Fibroblast of mammary gland (primary cell): ENCODE results near the gene PDCD10.

Source experiments
- DNase-seq: peaks from one replicate; pipeline ENCODE4 v3.0.0-alpha.2; 2010; ENCODE audit warnings: low read depth
- H3K4me3 ChIP-seq: 2 replicates; pipeline ENCODE4 v1.5.1; 2011; ENCODE audit warnings: low read depth, mild to moderate bottlenecking, low read length, moderate library complexity; ENCODE audit not compliant: control insufficient read depth
- TF ChIP-seq, protein P1 (sequence below): conservative IDR thresholded peaks from 2 replicates; pipeline ENCODE4 v1.5.1; 2011; ENCODE audit warnings: low read depth, low read length, inconsistent platforms; ENCODE audit not compliant: control insufficient read depth, insufficient read depth

The PDCD10 gene

DNA sequence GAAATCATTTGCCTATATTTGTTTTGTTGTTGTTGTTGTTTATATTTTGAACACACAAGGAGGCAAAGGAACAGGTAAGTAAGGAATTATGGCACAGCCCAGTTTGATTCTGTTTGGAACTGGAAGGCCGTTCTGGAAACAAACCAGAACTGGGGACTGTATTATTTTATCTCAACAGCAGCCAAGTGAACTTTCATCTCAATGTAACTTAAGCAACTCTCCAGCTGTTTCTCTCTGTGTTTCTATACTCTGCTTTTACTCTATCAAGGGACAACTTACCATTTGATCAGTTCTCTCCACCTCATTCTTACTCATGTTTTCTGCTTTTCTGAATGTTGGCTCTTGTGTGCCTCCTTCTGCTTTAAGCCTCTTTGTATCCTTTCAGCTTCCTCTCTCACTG, 65.0 kb downstream of the PDCD10 start:
- no peak overlapping the region for H3K4me3 ChIP-seq
- TF ChIP-seq, protein P1, sequence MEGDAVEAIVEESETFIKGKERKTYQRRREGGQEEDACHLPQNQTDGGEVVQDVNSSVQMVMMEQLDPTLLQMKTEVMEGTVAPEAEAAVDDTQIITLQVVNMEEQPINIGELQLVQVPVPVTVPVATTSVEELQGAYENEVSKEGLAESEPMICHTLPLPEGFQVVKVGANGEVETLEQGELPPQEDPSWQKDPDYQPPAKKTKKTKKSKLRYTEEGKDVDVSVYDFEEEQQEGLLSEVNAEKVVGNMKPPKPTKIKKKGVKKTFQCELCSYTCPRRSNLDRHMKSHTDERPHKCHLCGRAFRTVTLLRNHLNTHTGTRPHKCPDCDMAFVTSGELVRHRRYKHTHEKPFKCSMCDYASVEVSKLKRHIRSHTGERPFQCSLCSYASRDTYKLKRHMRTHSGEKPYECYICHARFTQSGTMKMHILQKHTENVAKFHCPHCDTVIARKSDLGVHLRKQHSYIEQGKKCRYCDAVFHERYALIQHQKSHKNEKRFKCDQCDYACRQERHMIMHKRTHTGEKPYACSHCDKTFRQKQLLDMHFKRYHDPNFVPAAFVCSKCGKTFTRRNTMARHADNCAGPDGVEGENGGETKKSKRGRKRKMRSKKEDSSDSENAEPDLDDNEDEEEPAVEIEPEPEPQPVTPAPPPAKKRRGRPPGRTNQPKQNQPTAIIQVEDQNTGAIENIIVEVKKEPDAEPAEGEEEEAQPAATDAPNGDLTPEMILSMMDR = no peak
- no peak for DNase-seq

DNA sequence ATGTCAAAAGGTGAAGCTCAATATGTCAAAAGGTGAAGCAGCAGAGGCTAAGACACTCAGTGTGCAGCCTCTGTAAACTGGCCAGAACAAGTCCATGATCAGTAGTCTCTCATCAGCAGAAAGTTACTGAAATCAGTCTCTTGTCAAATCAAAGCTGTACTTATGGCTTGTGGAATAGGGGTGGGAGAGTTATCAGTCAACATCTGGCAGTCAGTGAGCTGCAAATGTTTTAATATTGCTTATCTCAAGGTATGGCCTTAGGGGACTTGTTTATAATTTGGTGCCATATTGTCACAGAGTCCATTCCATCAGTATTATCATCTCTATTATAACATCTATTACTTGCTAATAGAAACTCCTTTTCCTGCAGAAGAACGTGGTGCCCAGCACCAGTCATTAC, 66.0 kb downstream of the PDCD10 start:
- H3K4me3 ChIP-seq = no peak overlapping the region
- DNase-seq = no peak
- TF ChIP-seq, protein P1 = no peak

DNA sequence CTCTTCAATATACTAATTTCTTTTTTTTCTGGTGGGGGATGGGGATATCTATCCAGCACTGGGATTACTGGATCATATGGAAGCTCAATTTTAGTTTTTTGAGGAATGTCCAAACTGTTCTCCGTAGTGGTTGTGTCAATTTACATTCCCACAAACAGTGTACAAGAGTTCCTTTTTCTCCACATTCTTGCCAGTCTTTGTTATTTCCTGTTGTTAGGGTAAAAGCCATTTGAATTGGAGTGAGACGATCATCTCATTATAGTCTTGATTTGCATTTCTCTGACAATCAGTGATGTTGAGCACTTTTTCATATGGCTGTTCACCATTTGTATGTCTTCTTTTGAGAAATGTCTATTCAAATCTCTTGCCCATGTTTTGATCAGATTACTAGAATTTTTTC, 68.1 kb downstream of the PDCD10 start:
- no peak for DNase-seq
- no peak overlapping the region for H3K4me3 ChIP-seq
- TF ChIP-seq, protein P1 = no peak

DNA sequence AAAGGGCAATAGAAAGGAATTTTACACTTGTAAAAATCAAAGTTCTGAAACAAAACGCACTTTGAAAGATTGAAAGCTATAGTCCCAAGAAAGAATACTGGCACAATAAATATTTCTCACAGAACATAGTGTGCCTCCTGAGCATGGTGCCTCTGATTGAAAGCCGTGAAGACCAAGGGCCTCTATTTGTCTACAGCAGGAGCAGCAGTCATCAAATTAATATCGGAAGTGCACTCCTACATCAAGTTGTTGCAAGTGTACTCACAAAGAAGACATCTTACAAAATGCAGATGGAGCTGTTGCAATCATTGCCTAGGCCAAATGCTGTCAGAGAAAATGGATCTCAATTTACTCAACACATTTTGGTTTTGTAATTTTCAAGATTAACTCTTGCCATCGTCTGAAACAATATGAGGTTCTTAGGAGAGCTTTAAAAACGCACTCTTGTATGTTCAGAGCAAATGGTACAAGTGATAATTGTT, 71.7 kb downstream of the PDCD10 start:
- no peak for DNase-seq
- TF ChIP-seq, protein P1 = no peak
- H3K4me3 ChIP-seq = no peak overlapping the region

DNA sequence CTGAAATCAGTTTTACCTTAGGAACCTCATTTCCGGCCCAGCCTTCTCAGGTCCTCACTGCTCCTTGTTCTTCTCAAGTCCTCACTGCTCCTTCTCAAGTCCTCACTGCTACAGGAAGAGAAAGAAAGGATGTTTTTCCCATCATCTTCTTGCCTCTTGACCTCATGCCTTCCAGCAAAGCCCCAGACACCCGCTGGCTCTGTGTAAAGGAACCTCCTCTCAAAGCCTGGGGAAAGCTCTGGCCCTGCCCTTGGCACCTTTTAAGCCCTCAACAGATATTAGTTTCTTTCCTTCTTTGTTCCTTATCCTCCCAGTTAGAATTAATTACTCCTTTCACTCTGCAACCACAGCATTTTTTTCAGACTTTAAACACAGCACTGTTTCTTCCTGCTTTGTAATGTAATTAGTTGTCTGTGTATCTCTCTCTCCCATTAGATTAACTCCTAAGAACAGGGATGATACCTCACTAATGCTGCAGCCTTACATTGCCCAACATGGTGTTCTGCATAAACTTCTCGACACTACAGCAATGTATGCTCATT, 76.9 kb downstream of the PDCD10 start:
- TF ChIP-seq, protein P1 = no peak
- no peak for DNase-seq

DNA sequence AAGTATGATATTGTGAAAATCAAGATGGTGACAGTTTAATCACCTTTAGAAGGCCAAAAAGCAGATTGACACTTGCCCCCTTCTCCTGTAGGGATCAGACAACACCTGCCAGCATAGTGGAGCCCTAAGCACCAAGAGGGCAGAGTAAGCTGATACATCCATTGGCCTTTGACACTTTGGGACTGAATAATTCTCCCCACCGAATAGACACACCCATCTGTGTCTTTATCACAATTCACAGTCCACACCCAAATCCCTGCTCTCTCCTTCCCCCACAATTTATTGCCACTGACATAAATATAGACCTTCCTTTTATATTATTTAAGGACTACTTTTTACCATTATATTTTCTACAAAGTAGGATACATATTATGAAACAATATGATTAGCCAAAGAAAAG, 77.9 kb downstream of the PDCD10 start:
- DNase-seq = no peak

More for the DNA sequence above, 76.9 kb downstream of the PDCD10 start:
- H3K4me3 ChIP-seq = no peak overlapping the region

More for the DNA sequence above, 77.9 kb downstream of the PDCD10 start:
- H3K4me3 ChIP-seq = no peak overlapping the region
- TF ChIP-seq, protein P1 = no peak
